ENCODE data around the gene CACYBP. TPM values are rescaled to one million over a fixed set of nuclear protein-coding genes. Genes with fewer than 3 reads are reported as not detected.

Gene CACYBP
- total and polyA plus RNA-seq, 2 of the 8 experiments (the other 6 are each of a cell fraction or from before 2014, with no cell fraction given): 28.3 to 247 TPM

DNA sequence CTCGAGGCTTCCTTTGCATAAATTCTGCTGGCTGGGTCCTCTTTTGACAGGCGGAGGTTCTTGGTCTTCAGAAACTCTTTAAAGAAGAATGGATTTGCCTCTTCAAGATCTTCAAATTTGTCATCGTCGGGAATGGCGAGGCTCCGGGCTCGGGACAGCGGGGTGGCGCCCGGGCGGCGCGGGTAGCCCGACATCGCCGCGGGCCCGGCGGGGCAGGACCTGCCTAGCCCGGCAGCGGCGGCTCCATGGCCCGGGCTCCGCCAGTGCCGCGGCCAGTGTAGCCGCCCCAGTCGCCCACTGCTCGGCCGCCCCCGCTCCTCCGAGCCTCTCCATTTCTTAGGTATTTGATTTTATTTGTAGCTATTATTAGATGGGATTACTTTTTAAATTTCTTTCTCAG is 45.8 kb downstream of the CACYBP start:
- no peak for FAIRE-seq
- no peaks in the 10 kb centered on the region for H3K27me3 ChIP-seq (replicated peaks in 1 of 4; ENCODE audit: control insufficient read depth in 3 of 4, extremely low read depth in 1 of 4, insufficient read depth in 3 of 4, low read length in 3 of 4)

More for the DNA sequence above, 45.8 kb downstream of the CACYBP start:
- Histone ChIP-seq H3K56ac (replicated peaks; ENCODE audit: insufficient read length, low read depth, low read length) (no peak overlapping the region), H4K20me1 (replicated peaks in 1 of 2; ENCODE audit: control insufficient read depth in 1 of 2, insufficient read depth in 2 of 2, low read length in 2 of 2) (no peaks in the 10 kb centered on the region), H3K23ac (ENCODE audit: insufficient read length) (no peak overlapping the region), H2AK5ac (ENCODE audit: low read depth, low read length) (no peak overlapping the region), H4K8ac (ENCODE audit: extremely low read depth, insufficient read depth, low read length) (no peak overlapping the region), H2BK12ac (ENCODE audit: low read depth, low read length) (no peak overlapping the region), H4K5ac (ENCODE audit: insufficient read length, low read depth, low read length) (no peak overlapping the region), H4K91ac (replicated peaks; ENCODE audit: insufficient read length, low read length) (no peak overlapping the region), H2BK15ac (ENCODE audit: low read length) (no peak overlapping the region), H3K9me3 (ENCODE audit: insufficient read depth in 2 of 2, low read depth in 1 of 2, low read length in 1 of 2) (no peaks in the 10 kb centered on the region; a peak in 1 of 4 replicates), H3K27ac (ENCODE audit: low read depth, low read length) (no peak overlapping the region), H3K79me2 (ENCODE audit: control insufficient read depth in 1 of 2, insufficient read depth in 2 of 2, low read length in 2 of 2) (no peaks in the 10 kb centered on the region), H3K23me2 (ENCODE audit: low read depth, low read length) (no peaks in the 10 kb centered on the region), H3K4me1 (replicated peaks in 1 of 4; ENCODE audit: control insufficient read depth in 3 of 4, insufficient read depth in 4 of 4, low read length in 3 of 4) (peaks cover 0 to 5% (median 2%) of the 10 kb centered on the region in 4 experiments; a peak in 1 of 7 replicates), H3K4me3 (ENCODE audit: extremely low read depth in 1 of 4, insufficient read depth in 2 of 4, low read depth in 3 of 4, low read length in 4 of 4) (no peak overlapping the region), H3K4me2 (ENCODE audit: insufficient read depth in 1 of 2, low read depth in 2 of 2, low read length in 2 of 2) (no peak overlapping the region), H2BK5ac (ENCODE audit: low read depth, low read length) (no peak overlapping the region), H3K79me1 (ENCODE audit: low read depth, low read length) (no peaks in the 10 kb centered on the region), H3K36me3 (ENCODE audit: control insufficient read depth in 2 of 4, insufficient read depth in 4 of 4, low read length in 3 of 4) (no peaks in the 10 kb centered on the region), H2BK20ac (ENCODE audit: low read length) (no peak overlapping the region), H3K4ac (replicated peaks; ENCODE audit: insufficient read length, low read depth, low read length) (no peak overlapping the region), H3K9ac (replicated peaks in 1 of 4; ENCODE audit: extremely low read depth in 1 of 4, low read depth in 3 of 4, low read length in 3 of 4) (no peak overlapping the region), H2BK120ac (replicated peaks; ENCODE audit: low read depth, low read length) (no peak overlapping the region), H3K18ac (ENCODE audit: extremely low read depth, low read length) (no peak overlapping the region), H2AFZ (ENCODE audit: low read length) (no peak overlapping the region), H3K14ac (ENCODE audit: insufficient read length) (no peak overlapping the region)
- POLR2A ChIA-PET (ENCODE audit: partially characterized antibody): no interaction called here
- DNase-seq (ENCODE audit: low read depth in 1 of 2, low spot score in 2 of 2): no peak
- whole genome bisulfite sequencing, 2 experiments (ENCODE audit: extremely low coverage in 1 of 2, insufficient coverage in 1 of 2, insufficient read length in 1 of 2, insufficient replicate concordance in 2 of 2, low coverage in 1 of 2, low lambda C conversion rate in 2 of 2, missing lambda C conversion rate in 1 of 2): 98% methylated on average over 28 of the region's 32 CpGs; no CpG with 5 or more reads in 1 of the 2 experiments
- TF ChIP-seq, protein P1, sequence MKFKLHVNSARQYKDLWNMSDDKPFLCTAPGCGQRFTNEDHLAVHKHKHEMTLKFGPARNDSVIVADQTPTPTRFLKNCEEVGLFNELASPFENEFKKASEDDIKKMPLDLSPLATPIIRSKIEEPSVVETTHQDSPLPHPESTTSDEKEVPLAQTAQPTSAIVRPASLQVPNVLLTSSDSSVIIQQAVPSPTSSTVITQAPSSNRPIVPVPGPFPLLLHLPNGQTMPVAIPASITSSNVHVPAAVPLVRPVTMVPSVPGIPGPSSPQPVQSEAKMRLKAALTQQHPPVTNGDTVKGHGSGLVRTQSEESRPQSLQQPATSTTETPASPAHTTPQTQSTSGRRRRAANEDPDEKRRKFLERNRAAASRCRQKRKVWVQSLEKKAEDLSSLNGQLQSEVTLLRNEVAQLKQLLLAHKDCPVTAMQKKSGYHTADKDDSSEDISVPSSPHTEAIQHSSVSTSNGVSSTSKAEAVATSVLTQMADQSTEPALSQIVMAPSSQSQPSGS (IDR thresholded peaks at IDR 0.05; ENCODE audit: low read length): no peak
- TF ChIP-seq, protein P2, sequence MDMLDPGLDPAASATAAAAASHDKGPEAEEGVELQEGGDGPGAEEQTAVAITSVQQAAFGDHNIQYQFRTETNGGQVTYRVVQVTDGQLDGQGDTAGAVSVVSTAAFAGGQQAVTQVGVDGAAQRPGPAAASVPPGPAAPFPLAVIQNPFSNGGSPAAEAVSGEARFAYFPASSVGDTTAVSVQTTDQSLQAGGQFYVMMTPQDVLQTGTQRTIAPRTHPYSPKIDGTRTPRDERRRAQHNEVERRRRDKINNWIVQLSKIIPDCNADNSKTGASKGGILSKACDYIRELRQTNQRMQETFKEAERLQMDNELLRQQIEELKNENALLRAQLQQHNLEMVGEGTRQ (IDR thresholded peaks at IDR 0.05; ENCODE audit: low read length): no peak
- CTCF ChIA-PET (ENCODE audit: partially characterized antibody): interaction anchor here (0.9 to 1.3 kb wide), 4 partner anchors 9 to 274 kb away, joined by 3 to 7 read pairs (median 3); no protein-coding TSS in a partner anchor
